PC-3 (cell line): ENCODE data around the gene CERS1.

Experiments used
- CTCF ChIP-seq: fragments of 300-600 bp; sonication (generic); conservative IDR thresholded peaks from 2 replicates; pipeline ENCODE4 v1.5.1; 2017; ENCODE audit warnings: antibody characterized with exemption, low read depth, mild to moderate bottlenecking, low read length
- EZH2 ChIP-seq: fragments of 300-600 bp; sonication (generic); IDR thresholded peaks from one replicate; pipeline ENCODE4 v1.6.1; 2017; ENCODE audit warnings: antibody characterized with exemption, mild to moderate bottlenecking, low read length; ENCODE audit not compliant: unreplicated experiment
- EZH2phosphoT487 ChIP-seq: fragments of 300-600 bp; sonication (generic); IDR thresholded peaks from 2 replicates; pipeline ENCODE4 v1.6.1; 2018; ENCODE audit warnings: mild to moderate bottlenecking, antibody characterized with exemption, low read length, borderline replicate concordance

GRCh38 chr19:18862976-18863842 is 32.7 kb downstream of the CERS1 start:
- no peak for TF ChIP-seq CTCF
- no peak for TF ChIP-seq EZH2
- no peak for TF ChIP-seq EZH2phosphoT487
